COLO668 (cell line): ENCODE data around the gene FAN1.
A peak's percentile ranks its signal among the peaks of the same experiment; 100 is the strongest.

Experiments
- DNase-seq: peaks from one replicate; lab custom pipeline; 2025; ENCODE audit not compliant: unreplicated experiment; lab: John Stamatoyannopoulos, UW

Gene FAN1

DNA sequence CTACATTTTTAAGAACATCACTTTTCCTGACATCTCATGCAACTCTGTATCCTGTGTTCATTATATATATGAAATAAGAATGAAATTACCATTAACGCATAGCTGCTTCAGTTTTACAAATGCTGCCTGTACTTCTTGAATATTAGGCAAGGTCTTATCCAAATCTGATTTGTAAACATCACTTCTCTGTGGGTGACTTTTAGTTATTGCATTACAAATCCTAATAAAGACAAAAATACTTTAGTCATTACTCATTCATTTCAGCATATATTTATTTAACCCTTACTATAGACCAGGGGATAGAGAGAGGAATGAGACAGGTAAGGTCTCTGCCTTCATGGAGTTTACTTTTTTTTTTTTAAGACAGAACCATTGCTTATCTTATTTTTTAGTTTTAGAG is 51.0 kb downstream of the FAN1 start:
- DNase-seq: no peak

DNA sequence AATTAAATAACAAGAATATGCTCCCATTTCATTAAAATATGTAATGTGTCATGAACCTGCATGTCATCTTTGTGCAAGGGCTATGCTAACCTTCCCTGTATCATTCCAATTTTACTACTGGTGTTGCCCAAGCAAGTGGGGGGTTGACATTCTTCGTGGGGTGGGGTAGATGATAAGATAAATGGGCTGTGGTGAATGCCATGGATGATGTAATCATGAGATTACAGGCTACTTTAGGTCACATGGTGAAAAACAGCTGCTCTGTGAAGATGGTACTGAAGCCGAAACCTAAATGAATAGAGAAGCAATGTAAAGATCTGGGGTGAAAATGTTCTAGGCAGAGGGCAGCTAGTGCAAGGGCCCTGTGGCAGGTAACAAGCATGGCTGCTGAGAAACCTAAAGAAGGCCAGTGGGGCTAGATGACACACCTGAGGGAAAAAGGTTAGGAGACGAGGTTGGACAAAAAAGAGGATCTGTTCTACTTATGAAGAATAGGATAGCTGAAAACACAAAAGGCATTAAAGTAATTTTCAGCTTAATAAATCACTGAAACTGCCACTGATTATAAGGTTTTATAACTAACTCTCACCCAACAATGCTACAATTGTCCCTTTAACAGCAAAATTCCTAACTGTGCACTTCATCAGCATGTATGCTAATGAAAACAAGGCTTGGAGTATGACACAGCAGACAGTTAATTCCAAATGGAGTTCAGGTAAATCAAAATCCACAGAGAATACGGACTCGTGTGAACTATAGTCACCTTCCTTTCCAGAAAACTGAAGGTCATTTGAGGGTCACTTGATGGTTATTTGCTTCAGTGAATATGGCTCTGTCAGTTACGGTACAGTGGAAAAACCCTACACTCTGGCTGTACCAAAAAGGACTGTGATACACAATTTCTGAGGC is 52.8 kb downstream of the FAN1 start:
- DNase-seq: no peak

DNA sequence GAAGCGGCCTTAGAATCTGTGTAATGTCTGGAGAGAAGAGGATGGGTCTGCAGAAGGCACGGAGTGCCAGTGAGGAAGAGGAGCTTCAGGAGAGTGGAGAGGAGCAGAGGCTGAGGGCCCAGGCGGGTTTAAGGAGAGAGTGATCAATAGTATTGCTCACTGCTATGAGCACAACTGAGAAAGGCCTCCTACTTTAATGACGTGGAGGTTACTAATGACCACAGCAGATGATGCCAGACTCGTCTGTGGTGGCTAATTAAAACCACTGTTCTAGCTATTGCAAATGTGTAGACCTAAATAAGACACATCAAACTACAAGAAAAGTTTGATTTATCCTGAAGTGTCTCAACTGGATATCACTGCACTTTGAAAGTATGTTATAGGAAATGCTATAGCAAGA is 54.5 kb downstream of the FAN1 start:
- DNase-seq: no peak

DNA sequence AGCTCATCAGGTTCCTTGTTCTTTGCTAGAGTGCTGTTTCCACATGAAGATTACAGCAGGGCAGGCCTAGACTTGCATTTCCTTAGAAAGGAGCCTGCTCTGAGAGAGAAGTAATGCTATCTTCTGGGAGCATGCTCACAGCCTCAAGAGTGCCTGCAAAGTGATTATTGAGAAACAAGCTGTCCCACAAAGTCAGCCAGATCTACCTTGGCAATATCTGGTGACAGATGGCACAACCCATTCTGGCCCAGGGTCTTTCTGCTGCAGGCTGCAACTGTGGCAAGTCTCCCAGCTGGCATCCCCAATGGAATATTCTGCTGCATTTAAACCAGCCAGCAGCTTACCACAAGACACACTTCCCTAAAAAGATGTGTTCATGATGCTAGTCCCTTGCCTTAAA is 58.4 kb downstream of the FAN1 start:
- DNase-seq: no peak

DNA sequence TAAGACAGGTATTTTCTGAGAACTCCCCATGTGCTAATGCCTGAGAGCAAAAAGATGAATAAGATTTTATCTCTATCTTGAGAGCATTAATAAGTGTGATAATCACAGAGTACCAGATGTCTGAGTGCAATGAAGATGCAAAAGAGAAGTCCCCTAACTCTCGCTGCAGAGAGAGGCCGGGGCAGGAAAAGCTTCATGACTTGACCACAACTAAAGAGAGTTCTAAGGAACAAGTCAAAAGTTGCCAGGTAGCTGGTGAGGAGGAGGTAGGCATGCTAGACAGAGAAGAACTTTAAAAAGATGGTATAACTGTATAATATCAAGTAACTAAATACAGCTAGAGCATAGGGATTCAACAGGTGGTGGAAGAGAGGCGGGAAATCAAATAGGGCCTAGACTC is 58.9 kb downstream of the FAN1 start:
- no peak for DNase-seq

DNA sequence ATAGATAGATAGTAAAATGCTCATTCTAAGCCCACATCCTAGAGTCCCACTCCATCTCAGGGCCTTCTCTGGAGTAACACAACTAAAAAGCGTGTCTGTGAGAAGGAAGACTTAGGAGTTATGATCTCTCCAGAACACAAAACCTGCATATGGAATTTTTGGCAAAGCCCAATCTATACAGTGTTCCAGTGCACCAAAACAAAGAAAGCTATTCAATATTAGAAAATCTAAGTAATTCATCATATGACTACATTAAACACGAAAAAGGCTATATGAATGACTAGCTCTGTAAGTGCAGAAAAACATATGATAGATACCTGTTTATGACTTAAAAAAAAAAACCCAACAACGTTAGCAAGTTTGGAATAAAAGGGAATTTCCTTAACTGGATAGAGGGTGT is 60.0 kb downstream of the FAN1 start:
- no peak for DNase-seq

DNA sequence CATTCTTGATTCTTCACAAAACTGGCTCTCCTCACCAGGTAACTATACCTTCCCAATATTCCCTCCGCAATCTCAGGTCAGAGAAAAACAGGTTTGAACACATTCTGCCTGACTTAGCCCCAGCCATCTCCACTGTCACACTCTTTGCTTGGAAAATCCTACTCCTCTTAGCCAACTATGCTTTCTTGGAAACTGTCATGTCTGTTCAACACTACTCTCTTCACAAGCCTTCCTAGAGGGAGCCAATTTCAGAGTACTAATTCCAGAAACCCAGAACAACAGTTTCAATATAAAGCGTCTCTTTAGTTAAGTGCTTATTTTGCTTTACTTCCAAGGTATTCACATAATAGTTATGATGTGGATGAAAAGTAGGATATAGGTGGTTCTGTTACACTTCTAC is 66.0 kb downstream of the FAN1 start:
- no peak for DNase-seq

DNA sequence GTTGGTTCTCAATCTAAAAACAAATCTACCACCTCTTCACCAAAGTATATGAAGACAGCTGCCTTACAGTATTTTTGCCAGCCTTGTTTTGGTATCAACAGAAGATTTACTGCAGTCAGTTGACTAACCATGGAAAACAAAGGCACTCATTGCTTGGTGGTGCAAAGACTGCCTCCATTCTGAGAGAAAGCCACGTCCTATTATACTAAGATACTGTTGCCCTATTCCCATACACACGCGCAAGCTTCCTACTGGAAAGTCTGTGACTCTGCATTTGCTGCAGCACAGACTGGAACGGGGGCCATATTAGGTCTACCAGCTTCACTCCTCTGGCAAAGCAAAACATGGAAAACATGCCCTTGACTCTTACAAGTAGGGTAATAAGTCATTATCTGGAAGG is 69.7 kb downstream of the FAN1 start:
- DNase-seq: no peak

DNA sequence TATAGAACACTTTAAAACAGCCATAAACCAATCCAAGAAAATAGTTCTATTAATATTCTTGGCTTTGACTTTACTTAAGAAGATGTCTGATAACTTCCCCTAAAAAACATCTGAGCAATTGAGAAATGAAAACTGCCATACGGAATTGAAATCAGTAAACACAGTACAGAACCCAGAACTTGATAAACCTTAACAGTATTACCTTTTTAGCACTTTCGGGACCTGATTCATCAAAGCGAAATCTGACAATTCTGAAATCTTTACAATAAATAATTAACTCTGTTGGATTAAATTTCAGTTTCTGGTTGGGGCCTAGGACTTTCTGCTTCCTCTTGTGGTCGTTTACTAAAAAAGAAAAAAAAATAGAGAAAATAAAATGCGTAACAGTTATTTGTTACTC is 70.4 kb downstream of the FAN1 start:
- no peak for DNase-seq

DNA sequence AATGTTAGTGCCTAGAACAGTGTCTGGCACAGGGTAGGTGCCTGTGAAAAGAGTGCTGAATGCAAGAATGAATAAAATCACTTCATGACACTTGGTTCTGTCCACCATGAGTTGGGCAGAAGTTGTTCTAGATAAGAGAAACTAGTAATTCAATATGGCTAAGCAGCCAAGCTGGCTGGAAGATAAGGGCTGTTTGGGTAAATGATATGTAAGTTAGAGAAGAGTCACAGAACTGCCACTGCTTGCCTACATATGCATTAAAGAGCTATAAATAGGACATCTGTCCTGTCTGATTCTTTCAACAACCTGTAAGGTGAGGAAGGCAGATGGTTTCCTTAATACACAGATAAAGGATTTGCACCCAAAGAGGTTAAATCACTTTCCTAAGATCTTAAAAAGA is 74.6 kb downstream of the FAN1 start:
- DNase-seq: no peak

DNA sequence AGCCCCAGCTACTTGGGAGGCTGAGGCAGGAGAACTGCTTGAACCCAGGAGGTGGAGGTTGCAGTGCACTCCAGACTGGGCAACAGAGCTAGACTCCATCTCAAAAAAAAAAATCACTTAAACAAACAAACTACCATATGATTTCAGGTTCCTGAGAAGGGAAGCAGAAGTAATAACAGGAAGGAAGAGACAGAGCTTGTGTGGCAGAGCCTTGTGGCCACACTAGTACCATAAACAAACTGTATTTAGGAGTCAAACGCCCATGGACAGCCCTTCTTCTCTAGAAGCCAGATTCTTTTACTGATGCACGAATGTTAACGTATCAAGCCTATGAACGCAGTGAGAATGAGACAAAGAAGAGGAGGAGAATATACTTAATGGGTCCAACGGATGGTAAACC is 75.7 kb downstream of the FAN1 start:
- no peak for DNase-seq

DNA sequence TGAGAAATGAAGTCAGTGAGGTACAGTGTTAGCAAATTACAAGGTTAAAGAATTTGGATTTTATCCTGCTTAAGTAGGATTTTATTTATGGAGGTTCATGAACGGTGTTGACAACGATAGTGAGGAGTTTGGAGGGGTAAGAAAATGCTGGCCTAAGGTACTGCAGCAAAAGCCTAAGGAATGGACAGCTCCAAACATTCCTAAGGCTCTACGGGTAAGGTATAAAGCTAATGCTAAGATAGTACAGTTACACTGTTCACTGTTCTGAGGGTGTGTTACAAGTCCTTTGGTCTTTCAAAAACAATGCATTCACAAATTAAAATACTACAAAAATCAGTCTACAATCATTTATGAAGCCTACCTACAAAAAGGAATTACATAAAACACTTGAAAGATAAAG is 80.4 kb downstream of the FAN1 start:
- no peak for DNase-seq

DNA sequence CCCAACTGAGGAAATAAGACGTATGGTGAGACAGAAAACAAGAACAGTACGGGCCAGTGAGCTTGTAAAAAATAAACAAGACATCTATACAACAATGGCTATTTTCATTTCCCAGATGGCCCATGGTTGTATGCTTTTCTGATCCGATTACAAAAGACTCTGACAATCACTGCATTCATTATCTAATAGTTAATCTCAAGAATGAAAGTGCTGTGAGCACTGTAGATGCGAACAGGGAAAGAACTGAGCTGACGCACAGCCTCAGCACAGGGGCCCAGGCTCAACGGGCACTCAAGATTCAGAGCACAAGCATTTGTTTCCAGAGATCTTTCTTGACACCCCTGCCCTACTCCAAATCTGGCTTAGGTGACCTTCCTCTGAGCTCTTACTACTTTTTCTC is 80.8 kb downstream of the FAN1 start:
- no peak for DNase-seq

DNA sequence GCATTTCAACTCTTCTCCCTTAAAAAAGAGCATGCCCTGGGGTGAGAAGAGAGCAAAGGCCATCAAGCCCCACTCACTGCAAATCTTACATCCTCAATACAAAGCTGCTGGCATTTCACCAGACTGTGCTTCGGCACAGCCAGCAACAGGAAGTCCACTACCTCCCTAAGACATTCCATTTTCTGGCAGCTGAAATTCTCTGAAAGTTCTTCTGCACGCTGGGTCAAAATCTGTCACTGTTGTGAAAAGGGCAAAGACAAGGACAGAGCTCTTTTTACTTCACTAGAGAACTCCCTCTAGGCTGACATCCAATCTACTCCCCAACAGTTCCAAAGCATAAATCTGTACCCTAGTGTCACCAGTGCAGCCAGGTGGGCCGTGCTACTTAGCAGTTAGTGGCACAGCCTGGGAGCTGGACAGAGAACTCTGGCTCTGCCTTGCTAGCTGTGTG is 81.4 kb downstream of the FAN1 start:
- DNase-seq: no peak

DNA sequence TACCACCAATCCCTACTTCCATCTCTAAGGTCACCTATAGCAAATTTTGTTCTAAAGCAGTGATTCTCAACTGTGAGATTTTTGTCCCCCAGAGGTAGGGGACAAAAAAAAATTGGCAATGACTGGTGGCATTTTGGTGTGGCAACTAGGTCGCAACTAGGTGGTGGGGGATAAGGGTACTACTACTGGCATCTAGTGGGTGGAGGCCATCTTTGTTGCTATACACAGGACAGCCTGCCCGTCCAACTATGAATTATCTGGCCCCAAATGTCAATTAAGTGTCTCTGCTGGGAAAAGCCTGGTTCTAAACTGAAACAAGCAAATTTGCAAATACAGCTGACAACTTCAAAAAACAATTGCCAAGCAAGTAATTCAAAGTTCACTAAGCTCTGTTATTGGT is 86.3 kb downstream of the FAN1 start:
- no peak for DNase-seq

DNA sequence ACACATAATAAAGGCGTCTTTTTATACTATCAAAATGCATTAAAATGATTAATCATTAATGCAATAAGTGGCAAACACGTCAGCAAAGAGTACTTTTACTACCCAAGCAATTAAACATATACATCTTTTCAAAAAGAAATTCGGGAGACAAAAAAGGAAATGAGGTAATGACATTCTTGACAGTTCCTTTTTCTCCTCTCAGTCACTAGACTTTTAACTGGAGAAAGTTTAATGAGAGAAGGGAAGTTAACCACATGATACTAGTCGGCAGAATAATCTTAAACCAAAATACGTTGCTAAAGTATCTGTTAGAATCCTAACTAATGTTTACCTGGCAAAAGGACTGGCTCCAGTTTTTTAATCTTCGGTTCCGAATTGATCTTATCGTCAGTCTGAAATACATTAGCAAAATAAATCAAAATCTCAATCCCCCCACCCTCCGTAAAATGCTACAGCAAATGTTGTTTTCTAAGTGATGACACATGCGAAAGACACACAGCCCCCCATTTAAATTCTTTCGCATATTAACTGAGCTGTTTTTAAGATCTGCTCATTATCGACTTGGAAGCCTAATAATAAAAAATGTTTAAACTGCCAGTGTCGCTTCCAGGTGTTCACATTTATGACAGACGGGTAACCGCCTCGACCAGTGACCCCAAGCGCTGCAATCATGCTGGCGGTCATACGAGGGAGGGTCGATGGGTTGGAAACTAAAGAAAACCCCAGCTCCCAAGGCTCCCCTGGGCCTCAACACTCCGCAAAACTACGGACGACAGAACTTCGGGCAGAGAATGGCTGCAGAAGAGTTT is 86.9 kb downstream of the FAN1 start:
- no peak for DNase-seq

DNA sequence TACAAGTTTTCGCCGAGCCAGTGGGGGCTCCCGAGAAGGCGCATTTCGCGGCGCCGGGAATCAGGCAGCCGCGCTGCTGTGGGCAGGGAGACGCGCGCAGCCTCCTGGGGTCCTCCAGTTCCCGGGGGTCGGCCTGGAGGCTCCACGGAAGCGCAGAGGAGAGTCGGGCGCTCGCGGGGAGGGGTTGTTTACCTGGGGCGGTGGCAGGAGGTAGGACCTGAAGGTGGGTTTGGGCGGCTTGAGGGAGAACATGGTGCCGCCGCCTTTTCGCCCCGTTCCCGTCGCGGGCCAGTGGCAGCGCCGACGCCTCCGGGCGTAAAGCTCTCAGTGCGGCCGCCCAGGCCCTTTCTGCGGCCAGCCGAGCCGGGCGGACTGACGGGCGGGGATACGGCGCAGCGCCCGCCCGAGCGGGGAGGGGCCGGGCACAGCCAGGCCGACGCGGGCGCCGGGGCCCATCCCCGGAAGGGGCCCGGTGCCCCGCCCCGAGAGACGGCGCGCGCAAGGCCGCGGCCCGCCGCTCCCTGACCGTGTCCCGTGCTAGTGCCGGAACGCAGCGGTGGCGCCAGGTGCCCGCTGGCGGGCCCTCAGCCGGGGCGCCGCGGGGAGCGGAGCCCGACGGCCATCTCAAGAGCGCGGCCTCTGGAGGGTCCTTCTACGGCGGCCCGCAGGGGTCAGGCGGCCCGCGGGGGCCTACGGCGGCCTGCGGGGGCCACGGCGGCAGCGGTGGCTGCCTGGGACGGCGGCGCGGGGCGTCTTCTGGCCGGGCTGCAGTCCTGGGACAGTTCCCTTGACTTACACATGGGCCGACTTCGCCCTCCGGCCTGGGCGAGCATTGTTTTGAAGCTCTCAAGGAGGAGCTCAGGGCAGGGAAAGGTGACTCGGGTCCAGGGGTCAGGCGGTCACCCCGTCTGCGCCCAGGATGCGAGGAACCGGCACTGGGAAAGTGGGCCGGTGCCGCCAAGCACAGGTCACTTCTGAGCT is 87.8 kb downstream of the FAN1 start, which contains the start of gene MTMR10:
TSS of gene MTMR10 (minus strand) at position 374 of the 981 bp plus-strand sequence. CDS start at position 252, 122 bp downstream.
- peak; percentile 89 for DNase-seq

DNA sequence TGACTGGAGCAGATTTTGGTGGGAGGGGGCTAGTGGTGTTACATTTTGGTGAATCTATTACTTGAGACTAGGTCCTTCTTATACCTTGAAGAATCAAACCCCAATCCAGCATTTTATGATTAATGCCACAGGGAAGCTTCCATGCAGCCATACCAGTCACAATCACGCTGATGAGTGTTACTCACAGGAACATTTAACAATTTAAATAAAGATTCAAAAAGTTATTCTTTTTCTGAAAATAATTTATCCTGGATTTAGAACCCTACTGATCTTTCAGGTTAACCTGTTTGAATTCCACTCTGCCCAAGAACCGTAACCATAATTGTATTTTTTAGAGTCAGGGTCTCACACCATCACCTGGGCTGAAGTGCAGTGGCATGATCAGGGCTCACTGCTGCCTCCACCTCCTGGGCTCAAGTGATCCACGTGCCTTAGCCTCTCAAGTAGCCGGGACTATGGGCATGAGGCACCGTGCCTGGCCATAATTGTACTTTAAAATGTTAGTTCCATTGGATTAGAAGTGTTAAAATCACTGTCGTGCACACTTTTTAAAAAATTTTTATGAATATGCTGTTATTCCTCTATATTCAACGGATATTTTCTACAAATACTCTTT is 88.6 kb downstream of the FAN1 start:
- DNase-seq: no peak
